ENCODE results near the gene MCC. TPM values are rescaled to one million over a fixed set of nuclear protein-coding genes. Genes with fewer than 3 reads are reported as not detected.

Gene MCC
- total RNA-seq, 1 donor from 2014 or later, result 47.9 TPM

DNA sequence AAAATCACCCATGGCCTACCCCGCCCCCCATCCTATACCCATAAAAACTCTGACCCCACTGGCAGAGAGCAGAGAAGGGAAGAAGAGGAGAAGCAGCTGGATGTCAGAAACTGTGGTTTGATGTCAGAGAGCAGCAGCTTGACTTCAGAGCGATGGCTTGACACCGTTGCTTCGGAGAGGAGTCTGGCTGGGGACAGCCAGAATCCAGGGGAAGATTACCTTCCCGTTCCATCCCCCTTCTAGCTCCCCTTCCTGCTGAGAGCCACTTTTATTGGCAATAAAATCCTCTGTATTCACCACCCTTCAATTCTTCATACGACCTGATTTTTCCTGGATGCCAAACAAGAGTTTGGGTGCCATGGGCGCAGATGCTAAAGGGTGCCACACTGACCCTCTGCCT, 373.7 kb downstream of the MCC start:
- Histone ChIP-seq H3K9me3 (no peaks in the 10 kb centered on the region), H3K27ac (no peak overlapping the region), H3K4me1 (peaks cover 27% of the 10 kb centered on the region), H3K36me3 (no peaks in the 10 kb centered on the region), H3K27me3 (no peaks in the 10 kb centered on the region), H3K4me3 (no peak overlapping the region)
- TF ChIP-seq, protein P1, sequence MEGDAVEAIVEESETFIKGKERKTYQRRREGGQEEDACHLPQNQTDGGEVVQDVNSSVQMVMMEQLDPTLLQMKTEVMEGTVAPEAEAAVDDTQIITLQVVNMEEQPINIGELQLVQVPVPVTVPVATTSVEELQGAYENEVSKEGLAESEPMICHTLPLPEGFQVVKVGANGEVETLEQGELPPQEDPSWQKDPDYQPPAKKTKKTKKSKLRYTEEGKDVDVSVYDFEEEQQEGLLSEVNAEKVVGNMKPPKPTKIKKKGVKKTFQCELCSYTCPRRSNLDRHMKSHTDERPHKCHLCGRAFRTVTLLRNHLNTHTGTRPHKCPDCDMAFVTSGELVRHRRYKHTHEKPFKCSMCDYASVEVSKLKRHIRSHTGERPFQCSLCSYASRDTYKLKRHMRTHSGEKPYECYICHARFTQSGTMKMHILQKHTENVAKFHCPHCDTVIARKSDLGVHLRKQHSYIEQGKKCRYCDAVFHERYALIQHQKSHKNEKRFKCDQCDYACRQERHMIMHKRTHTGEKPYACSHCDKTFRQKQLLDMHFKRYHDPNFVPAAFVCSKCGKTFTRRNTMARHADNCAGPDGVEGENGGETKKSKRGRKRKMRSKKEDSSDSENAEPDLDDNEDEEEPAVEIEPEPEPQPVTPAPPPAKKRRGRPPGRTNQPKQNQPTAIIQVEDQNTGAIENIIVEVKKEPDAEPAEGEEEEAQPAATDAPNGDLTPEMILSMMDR (IDR thresholded peaks at IDR 0.05), result no peak
- TF ChIP-seq POLR2AphosphoS5 (IDR thresholded peaks at IDR 0.05; ENCODE audit: insufficient read depth in 1 of 2, low read depth in 1 of 2) (no peak), POLR2A (IDR thresholded peaks at IDR 0.05) (no peak)
- intact Hi-C loops (cut with DNase I), result no loop called here
- no peak for DNase-seq (ENCODE audit: extremely low spot score in 2 of 2)

- no peaks in the 10 kb centered on the region for H3K9me3 ChIP-seq
- no peak overlapping the region for H3K27ac ChIP-seq
- intact Hi-C loops (cut with DNase I), result no loop called here
These were observed 375.8 kb downstream of the MCC start for GRCh38 chr5:113112435-113112834.

GRCh38 chr5:113110117-113110516, 378.1 kb downstream of the MCC start:
- Histone ChIP-seq H3K27ac (no peak overlapping the region), H3K27me3 (no peaks in the 10 kb centered on the region), H3K9me3 (no peaks in the 10 kb centered on the region), H3K4me3 (no peak overlapping the region), H3K4me1 (no peaks in the 10 kb centered on the region), H3K36me3 (no peaks in the 10 kb centered on the region)
- intact Hi-C loops (cut with DNase I), result no loop called here
- no peak for DNase-seq (ENCODE audit: extremely low spot score in 2 of 2)
- no peak for TF ChIP-seq POLR2AphosphoS5 (IDR thresholded peaks at IDR 0.05; ENCODE audit: insufficient read depth in 1 of 2, low read depth in 1 of 2)
- TF ChIP-seq POLR2A (IDR thresholded peaks at IDR 0.05), result no peak
- TF ChIP-seq, protein P1 (IDR thresholded peaks at IDR 0.05), result no peak

More at GRCh38 chr5:113112435-113112834, 375.8 kb downstream of the MCC start:
- Histone ChIP-seq H3K4me3 (no peak overlapping the region), H3K27me3 (no peaks in the 10 kb centered on the region), H3K4me1 (peaks cover 6% of the 10 kb centered on the region), H3K36me3 (no peaks in the 10 kb centered on the region)
- TF ChIP-seq, protein P1 (IDR thresholded peaks at IDR 0.05), result no peak
- no peak for TF ChIP-seq POLR2A (IDR thresholded peaks at IDR 0.05)
- no peak for TF ChIP-seq POLR2AphosphoS5 (IDR thresholded peaks at IDR 0.05; ENCODE audit: insufficient read depth in 1 of 2, low read depth in 1 of 2)
- DNase-seq (ENCODE audit: extremely low spot score in 2 of 2), result no peak

GRCh38 chr5:113109344-113109743, 378.9 kb downstream of the MCC start:
- no peaks in the 10 kb centered on the region for H3K36me3 ChIP-seq
- TF ChIP-seq, protein P1 (IDR thresholded peaks at IDR 0.05), result no peak
- TF ChIP-seq POLR2A (IDR thresholded peaks at IDR 0.05), result no peak
- no peak for TF ChIP-seq POLR2AphosphoS5 (IDR thresholded peaks at IDR 0.05; ENCODE audit: insufficient read depth in 1 of 2, low read depth in 1 of 2)
- intact Hi-C loops (cut with DNase I), result no loop called here
- H3K9me3 ChIP-seq, result no peaks in the 10 kb centered on the region
- H3K27me3 ChIP-seq, result no peaks in the 10 kb centered on the region
- DNase-seq (ENCODE audit: extremely low spot score in 2 of 2), result no peak
- no peak overlapping the region for H3K4me3 ChIP-seq
- H3K27ac ChIP-seq, result no peak overlapping the region
- no peaks in the 10 kb centered on the region for H3K4me1 ChIP-seq

- no peak for DNase-seq (ENCODE audit: extremely low spot score in 2 of 2)
- Histone ChIP-seq H3K27me3 (no peaks in the 10 kb centered on the region), H3K27ac (no peak overlapping the region), H3K9me3 (no peaks in the 10 kb centered on the region), H3K36me3 (no peaks in the 10 kb centered on the region), H3K4me3 (no peak overlapping the region), H3K4me1 (no peaks in the 10 kb centered on the region)
- no peak for TF ChIP-seq POLR2AphosphoS5 (IDR thresholded peaks at IDR 0.05; ENCODE audit: insufficient read depth in 1 of 2, low read depth in 1 of 2)
- TF ChIP-seq POLR2A (IDR thresholded peaks at IDR 0.05), result no peak
- TF ChIP-seq, protein P1 (IDR thresholded peaks at IDR 0.05), result no peak
- intact Hi-C loops (cut with DNase I), result no loop called here
These were observed 379.8 kb downstream of the MCC start for GRCh38 chr5:113108485-113108884.
